Ishikawa (cell line): Measurements from ENCODE around the gene BTG2.

Experiments
- CEBPB ChIP-seq: IDR thresholded peaks from 2 replicates; pipeline ENCODE4 v1.6.1; 2012
- CREB1 ChIP-seq: IDR thresholded peaks from 2 replicates; pipeline ENCODE4 v1.6.1; 2012; ENCODE audit warnings: low read depth
- EGR1 ChIP-seq: IDR thresholded peaks from 2 replicates; pipeline ENCODE4 v1.6.1; 2012
- EP300 ChIP-seq: IDR thresholded peaks from 2 replicates; pipeline ENCODE4 v1.6.1; 2012; ENCODE audit warnings: borderline replicate concordance
- FOXM1 ChIP-seq: IDR thresholded peaks from 2 replicates; pipeline ENCODE4 v1.6.1; 2012; ENCODE audit warnings: low read depth, borderline replicate concordance
- NFIC ChIP-seq: IDR thresholded peaks from 2 replicates; pipeline ENCODE4 v1.6.1; 2012
- RAD21 ChIP-seq: IDR thresholded peaks from 2 replicates; pipeline ENCODE4 v1.6.1; 2012; ENCODE audit warnings: low read depth
- TAF1 ChIP-seq: IDR thresholded peaks from 2 replicates; pipeline ENCODE4 v1.6.1; 2012; ENCODE audit warnings: low read depth, mild to moderate bottlenecking
- TCF12 ChIP-seq: IDR thresholded peaks from 2 replicates; pipeline ENCODE4 v1.6.1; 2012; ENCODE audit warnings: low read depth
- TEAD4 ChIP-seq: IDR thresholded peaks from 2 replicates; pipeline ENCODE4 v1.6.1; 2012
- YY1 ChIP-seq: IDR thresholded peaks from 2 replicates; pipeline ENCODE4 v1.6.1; 2012; ENCODE audit warnings: low read depth
- ZBTB7A ChIP-seq: IDR thresholded peaks from 2 replicates; pipeline ENCODE4 v1.6.1; 2012; ENCODE audit warnings: low read depth
- TF ChIP-seq, protein P1 (sequence below): IDR thresholded peaks from 2 replicates; pipeline ENCODE4 v1.6.1; 2012; ENCODE audit warnings: low read depth, mild to moderate bottlenecking
- TF ChIP-seq, protein P2 (sequence below): IDR thresholded peaks from 2 replicates; pipeline ENCODE4 v1.6.1; 2012
- TF ChIP-seq, protein P3 (sequence below): IDR thresholded peaks from 2 replicates; pipeline ENCODE4 v1.6.1; 2012

Gene BTG2

DNA sequence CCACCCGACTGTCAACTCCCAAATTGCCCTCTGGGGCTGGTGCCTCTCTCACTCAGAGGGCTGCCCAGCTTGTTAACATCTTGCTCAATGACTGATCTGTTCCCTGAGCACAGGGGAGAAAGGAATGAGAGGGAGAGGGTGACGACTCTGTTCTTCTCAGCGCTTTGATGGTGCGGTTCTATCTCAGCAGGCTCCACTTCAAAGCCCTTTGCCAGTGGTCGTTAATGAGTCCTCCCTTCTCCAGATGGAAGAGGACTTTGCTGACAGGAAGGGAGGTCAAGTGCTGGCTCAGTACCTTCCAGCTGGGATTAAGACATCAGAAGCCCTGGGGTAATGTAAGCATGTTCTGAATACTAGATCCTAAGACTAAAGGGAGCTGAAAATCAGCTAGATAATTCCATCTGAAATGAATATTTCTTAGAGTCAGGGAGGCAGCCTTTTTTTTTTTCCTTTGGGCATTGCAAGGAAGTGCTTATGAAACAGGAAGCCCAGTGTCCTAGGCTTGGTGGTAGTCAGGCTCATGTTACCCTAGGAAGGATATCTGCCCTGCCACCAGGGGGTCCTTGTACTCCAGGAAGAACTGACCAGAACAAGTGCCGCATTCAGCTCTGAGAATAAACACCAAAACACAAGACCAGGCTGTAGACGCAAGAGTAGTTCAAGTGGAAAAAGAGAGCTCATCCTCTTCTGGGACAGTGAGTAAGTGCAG, 40.9 kb downstream of the BTG2 start:
- no peak for TF ChIP-seq TCF12
- TF ChIP-seq CREB1: no peak
- no peak for TF ChIP-seq CEBPB
- TF ChIP-seq, protein P1, sequence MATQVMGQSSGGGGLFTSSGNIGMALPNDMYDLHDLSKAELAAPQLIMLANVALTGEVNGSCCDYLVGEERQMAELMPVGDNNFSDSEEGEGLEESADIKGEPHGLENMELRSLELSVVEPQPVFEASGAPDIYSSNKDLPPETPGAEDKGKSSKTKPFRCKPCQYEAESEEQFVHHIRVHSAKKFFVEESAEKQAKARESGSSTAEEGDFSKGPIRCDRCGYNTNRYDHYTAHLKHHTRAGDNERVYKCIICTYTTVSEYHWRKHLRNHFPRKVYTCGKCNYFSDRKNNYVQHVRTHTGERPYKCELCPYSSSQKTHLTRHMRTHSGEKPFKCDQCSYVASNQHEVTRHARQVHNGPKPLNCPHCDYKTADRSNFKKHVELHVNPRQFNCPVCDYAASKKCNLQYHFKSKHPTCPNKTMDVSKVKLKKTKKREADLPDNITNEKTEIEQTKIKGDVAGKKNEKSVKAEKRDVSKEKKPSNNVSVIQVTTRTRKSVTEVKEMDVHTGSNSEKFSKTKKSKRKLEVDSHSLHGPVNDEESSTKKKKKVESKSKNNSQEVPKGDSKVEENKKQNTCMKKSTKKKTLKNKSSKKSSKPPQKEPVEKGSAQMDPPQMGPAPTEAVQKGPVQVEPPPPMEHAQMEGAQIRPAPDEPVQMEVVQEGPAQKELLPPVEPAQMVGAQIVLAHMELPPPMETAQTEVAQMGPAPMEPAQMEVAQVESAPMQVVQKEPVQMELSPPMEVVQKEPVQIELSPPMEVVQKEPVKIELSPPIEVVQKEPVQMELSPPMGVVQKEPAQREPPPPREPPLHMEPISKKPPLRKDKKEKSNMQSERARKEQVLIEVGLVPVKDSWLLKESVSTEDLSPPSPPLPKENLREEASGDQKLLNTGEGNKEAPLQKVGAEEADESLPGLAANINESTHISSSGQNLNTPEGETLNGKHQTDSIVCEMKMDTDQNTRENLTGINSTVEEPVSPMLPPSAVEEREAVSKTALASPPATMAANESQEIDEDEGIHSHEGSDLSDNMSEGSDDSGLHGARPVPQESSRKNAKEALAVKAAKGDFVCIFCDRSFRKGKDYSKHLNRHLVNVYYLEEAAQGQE: no peak
- TF ChIP-seq EP300: no peak
- TF ChIP-seq RAD21: no peak
- no peak for TF ChIP-seq TEAD4
- no peak for TF ChIP-seq FOXM1
- no peak for TF ChIP-seq TAF1
- TF ChIP-seq EGR1: no peak
- TF ChIP-seq, protein P2, sequence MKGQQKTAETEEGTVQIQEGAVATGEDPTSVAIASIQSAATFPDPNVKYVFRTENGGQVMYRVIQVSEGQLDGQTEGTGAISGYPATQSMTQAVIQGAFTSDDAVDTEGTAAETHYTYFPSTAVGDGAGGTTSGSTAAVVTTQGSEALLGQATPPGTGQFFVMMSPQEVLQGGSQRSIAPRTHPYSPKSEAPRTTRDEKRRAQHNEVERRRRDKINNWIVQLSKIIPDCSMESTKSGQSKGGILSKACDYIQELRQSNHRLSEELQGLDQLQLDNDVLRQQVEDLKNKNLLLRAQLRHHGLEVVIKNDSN: no peak
- TF ChIP-seq, protein P3, sequence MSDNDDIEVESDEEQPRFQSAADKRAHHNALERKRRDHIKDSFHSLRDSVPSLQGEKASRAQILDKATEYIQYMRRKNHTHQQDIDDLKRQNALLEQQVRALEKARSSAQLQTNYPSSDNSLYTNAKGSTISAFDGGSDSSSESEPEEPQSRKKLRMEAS: no peak
- no peak for TF ChIP-seq YY1
- TF ChIP-seq NFIC: no peak
- TF ChIP-seq ZBTB7A: no peak

DNA sequence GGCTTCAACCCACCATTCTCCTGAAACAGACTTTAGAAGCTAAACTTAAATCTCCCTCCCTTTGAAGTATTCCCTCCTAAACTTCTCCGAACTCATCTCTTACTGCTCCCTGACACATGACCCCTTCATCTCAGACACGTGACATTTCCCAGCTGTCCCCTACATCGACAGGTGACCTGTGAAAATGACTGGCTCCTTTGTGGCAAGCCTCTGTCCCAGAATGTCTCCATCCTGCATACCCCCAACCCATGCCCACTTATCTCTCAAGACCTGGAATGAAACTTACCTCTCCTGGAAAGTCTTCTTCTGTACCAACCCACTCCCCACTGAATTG, 41.4 kb downstream of the BTG2 start:
- TF ChIP-seq NFIC (no peak), CEBPB (no peak), TAF1 (no peak), TCF12 (no peak), TEAD4 (no peak), EGR1 (no peak), RAD21 (no peak), ZBTB7A (no peak), FOXM1 (no peak), YY1 (no peak), CREB1 (no peak), EP300 (no peak)
- TF ChIP-seq, protein P3: no peak
- TF ChIP-seq, protein P1: no peak
- TF ChIP-seq, protein P2: no peak

DNA sequence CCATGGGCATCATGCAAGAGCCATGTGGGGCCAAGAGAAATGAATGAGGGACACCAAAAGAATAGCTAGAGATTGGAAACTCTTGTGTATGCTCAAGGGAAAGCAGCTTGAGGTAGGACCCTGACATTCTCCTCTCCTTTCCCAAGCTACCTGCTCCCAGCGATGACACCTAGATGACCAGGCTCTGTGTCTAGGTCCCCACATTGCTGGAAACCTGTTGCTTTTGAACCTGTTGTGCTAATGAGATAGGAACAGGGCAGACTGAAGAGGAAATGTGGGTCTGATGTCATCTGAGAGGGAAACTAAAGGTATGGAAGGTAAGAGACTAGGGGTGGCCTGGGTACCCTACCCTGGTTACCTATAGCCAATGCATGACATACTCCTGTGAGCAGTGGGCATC, 43.8 kb downstream of the BTG2 start:
- TF ChIP-seq EP300: no peak
- TF ChIP-seq TCF12: no peak
- no peak for TF ChIP-seq CEBPB
- TF ChIP-seq, protein P2: no peak
- no peak for TF ChIP-seq TAF1

DNA sequence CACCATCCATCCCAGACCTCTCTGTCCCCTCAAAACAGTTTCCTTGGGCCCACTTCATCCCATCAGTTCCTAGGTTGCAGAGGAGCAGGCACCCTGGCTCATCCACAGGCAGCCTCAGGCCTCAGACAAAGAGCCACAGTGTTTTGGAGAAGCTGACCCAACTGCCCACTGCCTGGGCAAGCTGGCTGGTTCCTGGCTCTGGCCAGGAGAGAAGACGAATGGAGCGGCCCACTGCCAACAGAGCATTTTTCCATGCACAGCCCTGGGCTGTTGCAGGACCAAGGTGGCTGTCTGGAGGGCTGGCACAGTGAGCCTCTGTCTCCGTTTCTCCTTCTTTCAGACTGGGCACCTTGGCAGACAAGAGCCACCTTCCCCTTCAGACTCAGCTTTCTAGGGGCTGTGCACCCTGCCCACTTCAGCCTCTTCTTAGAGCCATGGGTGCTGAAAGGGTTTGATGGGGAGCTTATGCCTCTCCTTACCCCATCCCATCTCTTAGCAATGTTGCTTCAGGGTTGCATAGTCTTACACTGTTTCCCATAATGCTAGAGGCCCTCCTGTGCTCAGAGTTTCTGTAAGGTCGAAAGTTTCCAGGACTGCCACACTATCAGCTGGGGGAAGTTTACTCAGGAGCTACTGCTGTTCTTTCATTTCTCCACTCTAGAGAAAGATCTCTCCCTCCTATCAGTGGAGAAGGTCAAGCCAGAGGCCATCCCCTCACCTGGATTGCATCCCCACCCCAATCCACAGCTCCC, 44.6 kb downstream of the BTG2 start:
- TF ChIP-seq ZBTB7A (no peak), TAF1 (no peak), EGR1 (no peak), CREB1 (no peak), RAD21 (no peak), EP300 (no peak), YY1 (no peak), FOXM1 (no peak), TEAD4 (no peak), TCF12 (no peak), CEBPB (no peak)
- TF ChIP-seq, protein P1: no peak
- TF ChIP-seq, protein P2: no peak
- TF ChIP-seq, protein P3: no peak
